Measurements from ENCODE around the gene FCHO1.

Gene FCHO1

DNA sequence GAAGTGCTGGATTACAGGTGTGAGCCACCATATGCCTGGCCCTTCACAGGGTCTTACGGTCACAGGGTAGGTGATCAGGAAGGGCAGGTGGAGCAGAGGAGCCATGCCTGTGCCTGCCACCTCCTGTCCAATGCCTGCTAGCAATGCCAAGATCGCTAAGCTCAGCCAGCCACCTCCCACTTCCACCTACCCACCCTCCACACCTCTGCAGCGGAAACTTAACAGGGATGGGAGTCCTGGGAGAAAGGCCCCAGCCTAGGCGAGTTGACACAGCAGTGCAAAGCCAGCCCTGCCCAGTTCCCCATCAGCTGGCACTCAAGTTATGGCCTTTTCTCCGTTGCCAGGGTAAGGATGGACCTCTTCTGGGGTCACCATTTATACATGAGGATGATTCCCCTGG lies 15.9 kb upstream of the FCHO1 start:
- no peak for DNase-seq (ENCODE audit: low read depth in 2 of 2)

DNA sequence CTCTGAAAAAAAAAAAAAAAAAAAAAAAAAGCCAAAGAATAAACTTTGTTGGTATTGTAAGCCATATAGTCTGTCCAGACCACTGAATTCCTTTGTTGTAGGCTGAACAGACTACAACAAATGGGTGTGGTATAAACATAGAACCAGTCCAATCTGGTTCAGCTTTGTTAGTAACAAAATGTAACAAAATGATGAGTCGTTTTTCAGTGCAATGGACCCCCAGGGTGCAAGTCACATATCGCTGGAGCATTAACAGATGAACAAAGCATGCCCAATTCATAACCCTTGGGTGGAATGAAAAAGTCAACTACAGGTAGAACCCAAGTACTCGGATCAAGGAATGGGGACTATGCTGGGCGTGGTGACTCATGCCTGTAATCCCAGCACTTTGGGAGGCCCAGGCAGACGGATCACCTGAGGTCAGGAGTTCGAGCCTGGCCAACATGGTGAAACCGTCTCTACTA lies 13.6 kb upstream of the FCHO1 start:
- DNase-seq (ENCODE audit: low read depth in 2 of 2), result no peak

DNA sequence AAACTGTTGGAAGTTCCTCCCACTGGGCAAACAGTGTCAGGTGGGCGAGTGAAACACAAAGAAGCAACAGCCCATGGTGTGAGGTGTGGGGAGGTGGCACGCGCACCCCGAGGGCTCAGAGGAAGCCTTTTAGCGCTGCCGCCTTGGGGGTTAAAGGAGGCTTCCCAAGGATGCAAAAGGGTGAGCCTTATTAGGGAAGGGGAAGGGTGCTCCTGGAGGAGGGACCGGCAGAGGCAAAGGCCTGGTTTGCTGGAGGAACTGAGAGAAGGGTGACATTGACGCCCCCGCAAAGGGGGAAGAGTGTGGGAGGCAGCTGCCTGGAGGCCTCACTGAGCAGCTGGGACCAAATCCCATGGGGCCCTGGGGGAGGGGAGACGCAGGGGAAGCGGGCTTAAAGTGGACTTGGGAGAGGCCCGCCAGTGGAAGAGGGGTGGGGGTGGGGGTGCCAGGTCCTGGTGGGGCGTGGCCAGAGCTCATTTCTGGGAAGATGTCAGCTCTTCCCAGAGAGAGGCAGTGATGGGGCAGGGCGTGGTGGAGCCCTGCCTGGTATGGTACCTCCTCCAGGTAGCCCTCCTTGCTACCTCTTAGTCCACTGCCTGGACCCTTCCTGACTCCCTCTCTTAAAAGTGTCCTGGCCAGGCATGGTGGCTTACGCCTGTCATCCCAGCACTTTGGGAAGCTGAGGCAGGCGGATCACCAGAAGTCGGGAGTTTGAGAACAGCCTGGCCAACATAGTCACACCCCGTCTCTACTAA lies 12.0 kb upstream of the FCHO1 start:
- no peak for DNase-seq (ENCODE audit: low read depth in 2 of 2)

DNA sequence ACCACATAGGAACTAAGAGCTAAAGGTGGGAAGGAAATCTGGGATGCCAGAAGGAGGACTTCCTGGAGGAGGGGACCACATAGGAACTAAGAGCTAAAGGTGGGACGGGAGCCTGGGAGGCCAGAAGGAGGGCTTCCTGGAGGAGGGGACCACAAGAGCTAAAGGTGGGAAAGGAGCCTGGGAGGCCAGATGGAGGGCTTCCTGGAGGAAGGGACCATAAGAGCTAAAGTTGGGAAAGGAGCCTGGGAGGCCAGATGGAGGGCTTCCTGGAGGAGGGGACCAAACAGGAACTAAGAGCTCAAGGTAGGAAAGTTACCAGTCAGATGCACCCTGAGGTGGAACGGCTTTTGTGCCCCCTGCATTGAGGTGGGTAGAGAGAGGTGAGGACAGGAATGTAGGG lies 9.8 kb upstream of the FCHO1 start:
- no peak for DNase-seq (ENCODE audit: low read depth in 2 of 2)

DNA sequence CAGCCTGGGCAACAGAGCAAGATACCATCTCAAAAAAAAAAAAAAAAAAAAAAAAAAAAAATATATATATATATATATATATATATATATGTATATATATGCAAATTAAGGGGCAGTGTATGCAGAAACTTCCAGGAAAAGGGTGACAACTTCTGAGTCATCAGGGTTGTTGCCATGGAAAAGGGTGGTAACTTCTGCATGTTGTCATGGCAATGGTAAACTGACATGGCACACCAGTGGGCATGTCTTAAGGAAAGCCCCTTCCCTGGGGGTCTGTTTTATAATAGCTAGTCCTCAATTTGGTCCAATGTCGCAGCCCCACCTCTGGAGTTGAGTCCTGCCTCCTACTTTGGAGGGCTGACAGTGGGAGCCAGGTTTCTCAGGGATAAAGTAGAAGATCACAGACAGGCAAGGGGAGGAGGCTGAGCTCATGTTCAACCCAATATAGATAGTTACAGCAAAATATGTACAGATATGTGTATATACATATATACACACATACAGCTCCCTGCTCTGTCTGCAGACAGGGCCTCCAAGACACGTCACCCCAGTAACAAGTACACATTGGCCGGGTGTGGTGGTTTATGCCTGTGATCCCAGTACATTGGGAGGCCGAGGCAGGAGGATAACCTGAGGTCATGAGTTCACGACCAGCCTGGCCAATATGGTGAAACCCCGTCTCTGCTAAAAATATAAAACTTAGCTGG lies 7.2 kb upstream of the FCHO1 start:
- no peak for DNase-seq (ENCODE audit: low read depth in 2 of 2)

DNA sequence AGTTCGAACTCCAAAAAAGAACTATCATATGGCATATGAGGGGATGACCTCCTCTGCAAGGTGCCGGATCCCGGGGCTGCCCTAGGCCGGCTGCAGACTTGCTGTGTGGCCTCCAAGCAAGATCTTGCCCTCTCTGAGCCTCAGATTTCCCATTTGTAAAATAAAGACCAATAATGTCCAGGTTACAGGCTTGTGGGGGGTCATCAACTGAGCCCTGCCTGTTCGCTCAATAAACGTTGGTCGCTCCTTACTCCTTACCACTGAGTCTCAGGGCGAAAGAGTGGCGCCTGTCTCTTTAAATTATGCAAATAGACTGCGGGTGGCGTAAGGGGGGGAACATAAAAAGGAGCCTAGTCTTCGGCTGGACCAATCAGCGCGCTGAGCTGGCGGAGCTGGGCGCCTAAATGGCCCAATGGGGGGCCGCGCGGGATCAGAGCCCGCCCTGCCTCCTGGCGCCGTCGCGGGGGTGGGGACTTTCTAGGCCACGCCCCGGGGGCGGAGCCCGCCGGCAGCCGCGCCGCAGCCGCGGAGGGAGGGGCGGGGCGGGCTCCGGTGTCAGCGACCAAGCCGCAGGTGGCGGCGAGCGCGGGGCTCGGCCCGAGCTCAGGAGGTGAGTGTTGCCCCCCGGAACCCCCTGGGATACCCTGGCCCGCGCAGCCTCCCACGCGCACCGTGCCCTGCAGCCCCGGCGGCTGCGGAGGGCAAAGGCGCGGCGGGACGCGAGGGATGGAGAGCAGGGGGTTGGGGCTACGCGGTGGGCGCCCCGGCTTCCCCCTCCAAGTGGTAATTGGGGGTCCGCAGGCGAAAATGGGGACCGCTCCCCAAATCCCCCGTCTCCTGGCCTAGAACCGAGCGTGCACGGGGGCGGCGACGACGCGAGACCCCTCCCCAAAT lies 3.8 kb upstream of the FCHO1 start:
- peak; percentile 88 to 92 for DNase-seq (ENCODE audit: low read depth in 2 of 2)

DNA sequence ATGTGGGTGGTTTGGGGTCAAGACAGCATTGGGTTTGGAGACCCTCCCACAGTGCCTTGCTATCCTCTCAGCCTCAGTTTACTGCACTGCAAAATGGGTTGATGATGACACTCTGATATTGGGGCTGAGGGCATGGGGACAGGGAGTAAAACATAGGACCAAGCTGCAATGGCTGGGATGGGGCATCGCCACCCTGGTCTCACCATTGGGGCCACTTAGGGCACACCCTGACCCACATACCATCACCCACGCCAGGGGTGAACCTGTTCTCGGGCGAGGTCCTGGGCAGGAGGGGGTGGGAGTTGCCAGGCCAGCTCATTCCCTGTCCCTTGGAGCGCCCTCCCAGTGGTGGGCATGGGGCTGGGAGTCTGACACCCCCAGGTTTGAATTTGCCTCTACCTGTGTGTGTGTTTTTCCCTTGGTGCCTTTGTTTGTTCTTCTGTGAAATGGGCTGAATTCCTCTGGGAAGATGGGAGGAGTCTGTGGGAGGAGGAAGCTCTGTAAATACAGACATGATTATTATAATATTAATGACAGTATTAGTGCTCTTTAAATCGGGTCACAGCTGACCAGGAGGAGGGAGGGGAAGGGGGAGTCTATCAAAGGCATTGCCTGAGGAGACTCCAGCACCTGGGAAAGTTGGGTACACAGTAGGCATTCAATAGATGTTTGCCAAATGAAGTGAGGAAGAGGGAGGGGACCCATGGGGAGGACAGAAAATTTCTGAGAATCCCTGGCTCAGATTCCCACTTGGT lies 2.2 kb upstream of the FCHO1 start:
- DNase-seq (ENCODE audit: low read depth in 2 of 2), result no peak

DNA sequence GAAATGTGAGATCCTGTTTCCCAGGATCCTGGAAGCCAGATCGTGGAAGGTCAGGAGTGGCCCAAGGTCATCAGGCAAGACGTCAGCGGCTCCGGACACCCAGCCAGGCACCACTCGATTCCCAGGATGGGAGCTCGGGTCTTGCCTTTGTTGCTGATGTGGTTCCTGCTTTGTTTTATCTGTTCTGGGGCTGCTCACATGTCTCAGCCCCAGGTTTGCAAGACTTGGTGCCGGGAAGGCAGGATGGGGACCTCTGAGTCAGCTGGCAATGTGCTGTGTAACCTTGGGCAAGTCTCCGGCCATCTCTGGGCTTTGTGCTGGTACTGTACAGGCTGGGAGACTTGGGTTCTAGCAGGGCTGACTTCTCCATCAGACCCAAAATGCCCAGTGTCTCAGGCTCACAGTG lies 1.4 kb upstream of the FCHO1 start:
- no peak for DNase-seq (ENCODE audit: low read depth in 2 of 2)

DNA sequence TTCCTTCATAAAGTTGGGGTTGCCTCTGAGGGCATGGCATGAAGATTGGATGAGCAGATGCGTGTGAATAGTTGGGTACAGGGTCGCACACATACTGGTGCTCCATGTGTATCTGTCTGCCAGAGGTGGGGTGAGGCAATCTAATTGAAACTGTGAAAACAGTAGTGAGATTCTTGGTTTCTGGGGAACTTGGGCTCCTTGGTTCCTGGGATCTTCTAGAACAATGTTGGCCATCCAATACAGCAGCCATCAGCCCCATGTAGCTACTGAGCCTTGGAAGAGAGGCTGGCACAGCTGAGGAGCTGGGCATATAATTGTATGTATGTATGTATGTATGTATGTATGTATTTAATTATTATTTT lies 616 bp downstream of the FCHO1 start:
- DNase-seq (ENCODE audit: low read depth in 2 of 2), result no peak

DNA sequence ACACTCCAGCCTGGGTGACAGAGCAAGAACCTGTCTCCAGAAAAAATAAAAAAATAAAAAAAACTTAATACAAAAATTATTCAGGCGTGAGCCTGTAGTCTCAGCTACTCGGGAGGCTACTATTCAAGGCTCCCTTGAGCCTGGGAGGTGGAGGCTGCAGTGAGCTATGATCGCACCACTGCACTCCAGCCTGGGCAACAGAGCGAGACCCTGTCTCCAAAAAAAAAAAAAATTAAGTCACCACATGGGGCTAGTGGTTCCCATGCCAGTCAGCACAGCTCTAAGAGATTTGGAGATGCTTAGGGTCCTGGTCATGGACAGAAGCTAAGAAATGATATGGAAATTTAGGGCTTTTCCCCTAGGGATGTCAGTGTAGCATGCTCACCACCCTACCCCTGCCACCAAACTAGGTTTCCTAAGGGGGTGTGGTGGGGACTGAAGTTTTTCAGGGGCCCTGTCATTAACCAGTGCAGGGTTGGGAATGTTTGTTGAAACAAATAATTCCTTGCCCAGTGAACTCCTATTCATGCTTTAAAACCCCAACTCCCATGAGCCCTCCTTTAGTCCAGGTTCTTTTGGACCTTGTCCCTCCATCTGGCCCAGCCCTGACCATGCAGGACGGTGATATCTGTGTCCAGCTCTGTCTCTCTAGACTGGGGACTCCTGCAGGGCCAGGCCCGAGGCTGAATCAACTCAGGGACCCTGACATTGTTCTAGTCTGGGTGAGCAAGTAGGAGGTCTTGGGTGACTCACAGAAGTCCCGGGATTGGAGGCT lies 1.8 kb downstream of the FCHO1 start:
- no peak for DNase-seq (ENCODE audit: low read depth in 2 of 2)

DNA sequence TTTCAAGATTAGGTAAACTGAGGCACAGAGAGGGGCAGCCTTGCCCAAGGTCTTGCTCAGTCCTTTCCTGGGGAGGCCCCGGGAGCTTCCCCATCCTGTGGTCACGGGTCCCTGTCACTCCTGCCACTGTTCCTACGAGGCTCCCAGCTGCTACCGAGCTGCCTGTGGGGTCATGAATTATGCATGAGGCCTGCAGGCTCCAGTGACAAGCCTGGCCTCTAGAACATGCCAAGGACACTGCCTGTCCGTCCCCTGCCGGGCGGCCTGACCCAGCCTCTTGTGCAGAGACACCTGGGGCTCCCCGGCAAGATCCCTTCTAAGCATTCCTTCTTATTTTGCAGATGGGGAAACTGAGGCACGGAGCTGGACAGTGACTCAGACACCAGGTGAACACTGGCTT lies 2.7 kb downstream of the FCHO1 start:
- DNase-seq (ENCODE audit: low read depth in 2 of 2), result no peak

DNA sequence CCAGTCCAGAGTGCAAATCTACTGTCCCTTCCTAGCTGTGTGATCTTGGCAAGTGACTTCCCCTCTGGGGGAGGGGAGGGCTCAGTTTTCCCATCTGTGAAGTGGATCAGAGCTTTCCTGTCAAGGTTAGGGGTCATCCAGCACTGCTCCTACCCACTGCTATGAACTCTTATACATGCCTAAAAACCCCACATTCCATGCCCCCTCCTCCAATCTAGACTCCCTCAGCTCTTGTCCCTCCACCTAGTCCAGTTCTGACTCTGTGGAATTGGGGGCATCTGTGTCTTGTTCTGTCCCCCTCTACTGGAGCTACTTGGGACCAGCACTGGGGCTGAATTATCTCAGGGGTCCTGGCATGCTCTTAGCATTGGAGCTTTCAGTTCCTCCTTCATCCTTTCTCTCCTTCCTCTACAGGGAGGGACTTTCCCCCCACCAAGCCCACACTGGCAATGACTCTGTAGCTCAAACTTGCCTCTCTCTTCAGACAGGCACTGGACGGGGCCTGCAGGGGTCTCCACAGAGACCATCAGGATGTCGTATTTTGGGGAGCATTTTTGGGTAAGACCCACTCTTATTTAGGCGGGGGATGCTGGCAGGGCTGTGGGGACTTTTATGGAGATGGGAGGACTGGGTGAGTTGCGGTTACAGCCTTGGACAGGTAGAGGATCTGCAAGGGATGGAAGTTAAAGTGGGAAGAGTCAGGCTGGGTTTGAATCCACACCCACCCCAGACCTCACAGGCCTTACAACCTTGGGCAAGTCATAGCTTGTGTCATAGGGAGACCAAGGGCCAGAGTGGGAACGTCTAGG lies 3.6 kb downstream of the FCHO1 start:
- no peak for DNase-seq (ENCODE audit: low read depth in 2 of 2)

DNA sequence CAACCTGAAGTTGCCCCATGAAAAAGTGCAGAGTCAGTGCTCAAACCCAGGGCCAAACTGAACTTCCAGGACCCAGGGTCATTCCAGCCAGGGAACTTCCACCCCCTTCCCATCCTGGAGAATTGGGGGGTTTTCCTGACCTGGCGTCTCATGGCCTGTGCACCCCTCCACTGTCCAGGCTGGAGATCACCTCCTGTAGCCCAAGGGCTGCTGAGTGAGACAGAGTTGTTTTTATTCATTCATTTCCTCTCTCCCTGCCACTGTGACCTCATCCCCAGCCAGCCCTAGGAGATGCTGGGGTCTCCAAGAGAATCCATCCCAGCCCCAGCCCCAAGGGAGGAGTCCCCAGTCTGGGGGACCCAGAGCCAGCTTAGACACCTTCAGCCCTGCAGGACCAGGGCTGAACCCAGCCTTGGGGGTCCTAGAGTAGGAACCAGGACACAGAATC lies 4.2 kb downstream of the FCHO1 start:
- no peak for DNase-seq (ENCODE audit: low read depth in 2 of 2)

DNA sequence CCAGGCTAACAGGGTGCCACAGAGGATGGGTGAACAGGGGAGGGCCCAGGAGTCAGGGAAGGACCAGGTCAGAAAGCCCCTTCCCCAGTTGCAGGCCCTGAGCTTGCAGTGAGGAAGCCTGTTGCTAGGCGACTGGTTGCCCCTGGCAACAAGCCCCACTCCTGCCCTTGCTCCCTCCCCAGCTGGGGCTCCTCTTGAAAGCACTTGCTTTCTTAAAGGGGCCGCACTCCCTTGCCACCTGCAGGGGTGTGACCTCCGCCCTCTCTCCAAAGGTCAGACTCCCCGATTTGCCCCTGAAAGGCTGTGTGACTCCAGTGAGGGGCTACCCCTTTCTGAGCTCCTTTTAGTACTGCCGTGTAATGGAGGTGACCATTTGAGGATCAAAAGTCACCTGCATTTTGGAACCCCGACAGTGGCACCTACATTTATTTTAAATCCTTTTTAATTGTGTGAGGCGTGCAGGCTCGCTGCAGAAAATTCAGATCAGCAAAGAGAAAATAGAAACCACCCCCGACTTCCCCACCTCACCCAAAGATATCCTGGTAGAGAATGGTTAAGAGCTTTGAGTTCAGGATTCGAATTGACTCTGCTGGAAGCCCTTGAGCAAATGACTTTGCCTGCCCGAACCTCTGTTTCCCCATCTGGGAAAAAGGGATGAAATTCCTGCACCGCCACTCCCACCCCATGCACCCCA lies 4.8 kb downstream of the FCHO1 start:
- no peak for DNase-seq (ENCODE audit: low read depth in 2 of 2)

DNA sequence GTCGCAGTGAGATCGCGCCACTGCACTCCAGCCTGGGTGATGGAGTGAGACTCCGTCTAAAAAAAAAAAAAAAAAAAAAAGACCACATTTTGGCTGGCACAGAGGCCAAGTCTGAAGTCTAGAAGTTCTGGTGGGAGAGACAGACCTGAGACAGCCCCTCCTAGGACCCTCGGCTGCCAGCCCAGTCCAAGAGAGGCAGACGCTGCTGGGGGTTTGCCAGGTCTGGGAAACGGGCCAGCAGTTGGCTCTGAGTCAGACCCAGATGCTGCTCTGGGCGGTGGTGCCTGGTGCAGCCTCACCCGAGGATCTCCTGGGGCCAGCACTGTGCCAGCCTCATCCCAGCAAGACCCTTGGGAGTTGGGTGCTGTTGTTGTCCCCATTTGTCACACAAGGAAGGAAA lies 5.8 kb downstream of the FCHO1 start:
- no peak for DNase-seq (ENCODE audit: low read depth in 2 of 2)

DNA sequence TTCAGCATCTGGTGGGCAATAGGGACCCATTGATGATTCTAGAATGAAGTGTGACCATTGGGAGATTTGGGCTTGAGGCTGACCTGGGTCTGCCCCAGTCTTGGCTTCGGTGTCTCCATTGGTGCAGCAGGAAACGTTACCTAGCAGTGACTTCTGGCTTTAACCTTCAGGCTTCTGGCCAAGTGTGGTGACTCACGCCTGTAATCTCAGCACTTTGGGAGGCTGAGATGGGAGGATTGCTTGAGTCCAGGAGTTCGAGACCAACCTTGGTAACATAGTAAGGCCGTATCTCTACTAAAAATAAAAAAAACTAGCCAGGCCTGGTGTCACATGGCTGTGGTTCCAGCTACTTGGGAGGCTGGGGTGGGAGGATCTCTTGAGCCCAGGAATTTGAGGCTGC lies 7.2 kb downstream of the FCHO1 start:
- DNase-seq (ENCODE audit: low read depth in 2 of 2), result no peak

DNA sequence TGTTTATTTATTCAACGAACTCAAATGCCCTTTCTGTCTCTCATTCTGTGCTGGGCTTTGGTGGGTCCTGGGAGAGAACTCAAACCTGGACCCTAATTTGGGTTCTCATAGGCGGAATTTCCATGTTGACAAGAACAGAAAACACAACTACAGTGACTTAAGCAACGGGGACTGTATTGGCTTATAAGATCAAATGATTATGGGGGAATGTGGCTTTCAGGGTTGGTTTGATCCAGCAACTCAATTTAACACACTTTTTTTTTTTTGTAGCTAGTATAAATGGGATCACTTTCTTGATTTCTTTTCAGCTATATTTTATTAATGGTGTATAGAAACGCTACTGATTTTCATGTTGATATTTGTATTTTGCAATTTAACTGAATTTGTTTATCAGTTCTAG lies 9.9 kb downstream of the FCHO1 start:
- DNase-seq (ENCODE audit: low read depth in 2 of 2), result no peak

DNA sequence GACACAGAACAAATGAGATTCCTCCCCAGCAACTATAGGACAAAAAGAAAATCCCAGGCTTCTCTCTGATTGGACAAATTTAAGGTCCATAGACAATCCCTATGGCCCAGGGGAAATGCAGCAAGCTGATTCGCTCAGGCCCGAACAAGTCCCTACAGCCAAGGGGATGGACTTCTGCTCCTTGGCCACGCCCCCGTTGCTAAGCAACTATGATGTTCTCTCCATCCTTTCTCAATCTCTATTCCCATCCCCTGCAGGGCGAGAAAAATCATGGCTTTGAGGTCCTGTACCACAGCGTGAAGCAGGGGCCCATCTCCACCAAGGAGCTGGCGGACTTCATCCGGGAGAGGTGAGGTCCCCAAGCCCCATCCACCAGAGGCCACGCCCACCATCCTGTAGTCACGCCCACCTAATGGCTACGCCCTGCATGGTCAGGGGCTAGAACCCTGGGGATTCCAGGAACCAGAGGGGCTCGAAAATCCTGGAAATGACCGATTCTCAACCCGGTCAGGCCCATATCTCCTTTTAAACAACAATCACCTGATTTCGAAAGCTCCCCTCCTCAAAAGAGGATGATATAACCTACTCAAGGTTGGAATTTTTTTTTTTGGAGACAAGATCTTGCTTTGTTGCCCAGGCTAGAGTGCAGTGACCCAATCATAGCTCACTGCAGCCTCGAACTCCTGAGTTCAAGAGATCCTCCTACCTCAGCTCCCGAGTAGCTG lies 11.4 kb downstream of the FCHO1 start:
- no peak for DNase-seq (ENCODE audit: low read depth in 2 of 2)

DNA sequence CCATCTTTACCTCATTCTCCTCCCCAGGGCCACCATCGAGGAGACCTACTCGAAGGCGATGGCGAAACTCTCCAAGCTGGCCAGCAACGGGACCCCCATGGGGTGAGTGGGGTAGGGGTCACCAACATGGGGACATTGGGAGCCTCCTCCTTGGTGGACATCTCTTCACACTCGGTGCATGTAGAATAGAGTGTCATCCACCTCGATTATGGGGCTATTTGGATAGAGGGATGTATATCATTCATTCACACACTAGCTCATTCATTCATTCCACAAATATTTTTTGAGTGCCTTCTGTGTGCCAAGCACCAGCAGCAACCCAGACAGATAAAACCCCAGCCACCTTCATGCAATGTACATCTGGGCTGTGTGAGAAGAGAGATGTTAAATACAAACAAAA lies 13.1 kb downstream of the FCHO1 start:
- no peak for DNase-seq (ENCODE audit: low read depth in 2 of 2)

All from stimulated activated CD8-positive, alpha-beta memory T cell treated with anti-CD3 and anti-CD28 coated beads, Interleukin-7, amount 100 ng/mL, for 4 hours (primary cell).